ENCODE data around the gene GTSE1. TPM values are rescaled to one million over a fixed set of nuclear protein-coding genes. Genes with fewer than 3 reads are reported as not detected.
A peak's percentile ranks its signal among the peaks of the same experiment; 100 is the strongest.

Gene GTSE1
- total and polyA plus RNA-seq, 2 of the 13 experiments (the other 11 are each of a cell fraction or from before 2014, with no cell fraction given), result 10.7 to 13.5 TPM

GRCh38 chr22:46335201-46336118, 38.8 kb downstream of the GTSE1 start, which contains the start of gene TRMU (continued):
- no peak; the same call in 1 of the 2 replicates for TF ChIP-seq DNMT3B (CRISPR knock-in tag; conservative IDR thresholded peaks at IDR 0.05)
- TF ChIP-seq, protein P1, sequence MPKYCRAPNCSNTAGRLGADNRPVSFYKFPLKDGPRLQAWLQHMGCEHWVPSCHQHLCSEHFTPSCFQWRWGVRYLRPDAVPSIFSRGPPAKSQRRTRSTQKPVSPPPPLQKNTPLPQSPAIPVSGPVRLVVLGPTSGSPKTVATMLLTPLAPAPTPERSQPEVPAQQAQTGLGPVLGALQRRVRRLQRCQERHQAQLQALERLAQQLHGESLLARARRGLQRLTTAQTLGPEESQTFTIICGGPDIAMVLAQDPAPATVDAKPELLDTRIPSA (CRISPR knock-in tag; IDR thresholded peaks at IDR 0.05; ENCODE audit: borderline replicate concordance), result no peak
- TF ChIP-seq THYN1 (CRISPR knock-in tag; IDR thresholded peaks at IDR 0.05; ENCODE audit: borderline replicate concordance, low read depth), result no peak
- peak; percentile 89 for TF ChIP-seq HOXA5 (CRISPR knock-in tag; IDR thresholded peaks at IDR 0.05)
- peak; percentile 94 for TF ChIP-seq DZIP1 (CRISPR knock-in tag; IDR thresholded peaks at IDR 0.05)
- TF ChIP-seq PATZ1 (CRISPR knock-in tag; IDR thresholded peaks at IDR 0.05), result peak; percentile 73
- TF ChIP-seq CREB3 (CRISPR knock-in tag; IDR thresholded peaks at IDR 0.05), result peak; percentile 84; the same call in 1 of the 2 replicates
- TF ChIP-seq, protein P2, sequence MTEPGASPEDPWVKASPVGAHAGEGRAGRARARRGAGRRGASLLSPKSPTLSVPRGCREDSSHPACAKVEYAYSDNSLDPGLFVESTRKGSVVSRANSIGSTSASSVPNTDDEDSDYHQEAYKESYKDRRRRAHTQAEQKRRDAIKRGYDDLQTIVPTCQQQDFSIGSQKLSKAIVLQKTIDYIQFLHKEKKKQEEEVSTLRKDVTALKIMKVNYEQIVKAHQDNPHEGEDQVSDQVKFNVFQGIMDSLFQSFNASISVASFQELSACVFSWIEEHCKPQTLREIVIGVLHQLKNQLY (CRISPR knock-in tag; IDR thresholded peaks at IDR 0.05), result no peak
- TF ChIP-seq, protein P3, sequence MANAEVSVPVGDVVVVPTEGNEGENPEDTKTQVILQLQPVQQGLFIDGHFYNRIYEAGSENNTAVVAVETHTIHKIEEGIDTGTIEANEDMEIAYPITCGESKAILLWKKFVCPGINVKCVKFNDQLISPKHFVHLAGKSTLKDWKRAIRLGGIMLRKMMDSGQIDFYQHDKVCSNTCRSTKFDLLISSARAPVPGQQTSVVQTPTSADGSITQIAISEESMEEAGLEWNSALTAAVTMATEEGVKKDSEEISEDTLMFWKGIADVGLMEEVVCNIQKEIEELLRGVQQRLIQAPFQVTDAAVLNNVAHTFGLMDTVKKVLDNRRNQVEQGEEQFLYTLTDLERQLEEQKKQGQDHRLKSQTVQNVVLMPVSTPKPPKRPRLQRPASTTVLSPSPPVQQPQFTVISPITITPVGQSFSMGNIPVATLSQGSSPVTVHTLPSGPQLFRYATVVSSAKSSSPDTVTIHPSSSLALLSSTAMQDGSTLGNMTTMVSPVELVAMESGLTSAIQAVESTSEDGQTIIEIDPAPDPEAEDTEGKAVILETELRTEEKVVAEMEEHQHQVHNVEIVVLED (CRISPR knock-in tag; IDR thresholded peaks at IDR 0.05; ENCODE audit: borderline replicate concordance), result peak; percentile 91
- TF ChIP-seq ZNF670 (CRISPR knock-in tag; IDR thresholded peaks at IDR 0.05; ENCODE audit: borderline replicate concordance), result no peak
- no peak for TF ChIP-seq HDAC6 (IDR thresholded peaks at IDR 0.05; ENCODE audit: low read depth, low read length)
- TF ChIP-seq ZNF589 (CRISPR knock-in tag; conservative IDR thresholded peaks at IDR 0.05), result no peak; the same call in 1 of the 2 replicates

All from HepG2 (cell line).